Stimulated activated CD8-positive, alpha-beta memory T cell treated with anti-CD3 and anti-CD28 coated beads, Interleukin-12 subunit alpha, Interleukin-12 subunit beta, amount 100 ng/mL, for 4 hours (primary cell): ENCODE measurements around the gene NRN1.

Experiments used
- DNase-seq: peaks from one replicate; pipeline ENCODE4 v3.0.0-alpha.2; 2020; ENCODE audit warnings: low read depth

The NRN1 gene

GRCh38 chr6:6002005-6002847, 4.5 kb downstream of the NRN1 start:
- no peak for DNase-seq

- DNase-seq = no peak
Measured at GRCh38 chr6:6001443-6001842, 5.3 kb downstream of the NRN1 start.

- DNase-seq = no peak
Measured at GRCh38 chr6:5999688-6000608, 6.8 kb downstream of the NRN1 start.

DNA sequence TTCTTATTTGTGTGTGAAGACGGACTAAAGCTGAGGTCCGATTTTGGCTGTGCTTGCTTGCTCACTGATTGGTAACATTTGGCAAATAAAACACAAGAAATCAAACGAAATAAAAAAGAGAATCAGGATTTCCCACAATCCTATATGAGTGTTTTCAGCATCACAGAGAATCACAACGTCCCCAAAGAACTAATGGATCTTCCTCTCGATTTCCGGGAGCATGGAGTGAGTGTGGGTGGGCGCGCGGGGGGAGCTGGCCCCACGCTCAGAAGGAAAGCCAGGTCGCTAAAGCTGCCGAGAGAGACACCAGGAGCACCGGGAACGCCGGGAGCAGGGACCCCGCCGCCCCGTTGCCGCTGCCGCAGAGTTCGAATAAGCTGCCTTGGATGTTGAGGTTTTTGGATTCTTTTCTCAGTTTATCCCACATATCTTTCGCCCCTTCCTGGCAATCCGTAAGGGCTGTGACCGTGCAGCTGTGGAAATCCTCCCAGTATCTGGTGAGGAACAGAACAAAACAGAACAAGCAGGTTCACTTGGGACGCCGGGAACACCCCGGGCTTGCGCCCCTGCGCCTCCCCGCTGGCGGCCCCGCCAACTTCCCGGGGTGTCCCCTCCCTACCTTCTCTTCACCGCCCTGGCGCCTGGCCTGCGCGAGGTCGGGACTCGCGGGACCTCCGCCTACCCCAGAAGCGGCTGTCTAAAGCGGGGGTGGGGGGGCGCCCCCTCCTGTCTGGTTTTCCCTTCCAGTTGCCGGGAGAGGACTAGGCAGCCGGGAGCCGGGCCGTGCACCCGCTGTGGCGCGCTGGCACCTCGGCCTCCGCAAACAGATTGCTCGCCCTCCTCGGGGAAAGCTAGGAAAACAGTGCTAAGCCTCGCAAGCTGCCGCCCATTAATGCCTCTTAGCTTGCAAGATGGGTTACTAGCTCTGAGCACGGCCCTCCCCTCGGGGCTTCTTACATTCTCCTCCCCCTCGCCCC, 7.7 kb downstream of the NRN1 start:
- DNase-seq = no peak

DNA sequence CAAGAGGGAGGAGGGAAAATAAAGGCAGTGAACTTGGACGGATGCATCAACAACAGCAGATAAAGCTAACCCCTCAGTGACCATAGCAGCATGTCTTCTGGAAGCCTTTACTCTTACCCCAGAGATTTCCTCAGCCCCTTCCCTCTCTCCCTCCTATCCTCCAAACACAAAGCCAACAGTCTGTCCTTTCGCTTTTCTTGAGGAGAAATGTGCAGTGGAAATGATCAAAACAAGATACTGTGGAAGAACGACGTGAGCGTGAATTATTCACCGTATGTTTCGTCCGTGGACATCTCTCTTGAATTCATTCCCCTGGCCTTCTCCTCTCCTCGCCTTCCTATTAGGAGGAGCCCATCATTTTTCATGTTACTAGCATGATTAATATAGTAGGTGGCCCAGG, 8.5 kb downstream of the NRN1 start:
- no peak for DNase-seq

DNA sequence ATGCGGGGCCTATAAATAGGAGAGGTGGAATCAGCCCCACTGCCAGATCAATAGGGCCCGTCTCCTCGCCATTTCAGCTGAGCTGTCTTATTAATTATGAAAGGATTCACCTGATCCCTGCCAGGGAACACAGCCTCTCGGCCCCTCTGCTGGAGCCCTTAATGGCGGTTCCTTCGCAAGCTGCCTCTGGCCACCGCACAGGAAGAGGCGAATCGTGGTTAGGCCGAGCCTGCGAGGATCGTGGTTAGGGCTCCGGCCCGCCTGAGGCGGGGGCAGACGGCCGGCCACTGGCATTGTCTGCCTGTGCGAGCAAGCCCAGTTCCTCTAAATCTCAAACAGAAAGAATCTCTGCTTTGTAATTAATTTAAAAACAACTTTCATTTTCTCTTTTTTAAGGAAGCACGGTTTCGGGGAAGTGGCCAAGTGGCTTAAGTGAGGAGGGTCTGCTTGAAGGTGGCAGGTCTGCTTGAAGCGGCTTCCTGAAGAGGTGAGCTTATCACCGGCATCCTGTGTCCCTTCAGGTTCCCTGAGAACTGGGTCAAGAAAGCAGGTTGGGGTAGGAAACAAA, 9.2 kb downstream of the NRN1 start:
- no peak for DNase-seq

DNA sequence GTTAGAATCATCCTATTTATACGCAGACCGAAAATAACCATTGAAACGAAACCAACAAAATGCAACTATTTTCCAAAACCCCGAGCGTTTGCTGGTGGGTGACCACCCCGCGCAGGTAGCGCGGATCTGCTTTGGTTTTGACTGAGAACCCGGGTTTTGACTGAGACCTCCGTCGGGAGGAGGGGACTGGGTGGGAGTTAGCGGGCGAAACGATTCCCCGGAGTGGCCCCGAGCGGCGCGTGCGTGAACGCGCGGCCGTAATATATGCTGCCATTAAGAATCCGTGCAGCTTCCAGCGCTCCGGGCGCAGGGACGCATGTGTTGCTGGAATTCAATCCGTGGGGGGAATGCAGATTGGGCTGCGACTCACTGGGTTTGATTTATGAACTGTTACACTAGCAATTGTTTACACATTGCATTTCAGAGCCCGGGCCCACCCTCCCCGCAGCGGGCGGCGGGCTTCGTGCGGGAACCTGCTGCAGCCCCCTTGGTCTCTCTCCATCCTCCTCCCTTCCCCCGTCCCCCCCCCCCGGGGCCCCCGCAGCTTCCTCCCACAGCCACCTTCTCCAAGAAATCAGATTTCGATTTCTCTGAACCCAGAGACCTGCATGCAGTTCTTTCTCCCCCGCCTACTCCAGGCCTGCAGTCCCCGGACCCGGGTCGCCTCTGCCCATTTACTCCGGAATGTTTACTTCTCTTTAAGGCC, 9.9 kb downstream of the NRN1 start:
- no peak for DNase-seq

GRCh38 chr6:5995949-5996713, 10.6 kb downstream of the NRN1 start:
- DNase-seq = no peak

GRCh38 chr6:5995658-5995948, 11.1 kb downstream of the NRN1 start:
- no peak for DNase-seq

- DNase-seq = no peak
Measured at GRCh38 chr6:5994999-5995657, 11.6 kb downstream of the NRN1 start.

DNA sequence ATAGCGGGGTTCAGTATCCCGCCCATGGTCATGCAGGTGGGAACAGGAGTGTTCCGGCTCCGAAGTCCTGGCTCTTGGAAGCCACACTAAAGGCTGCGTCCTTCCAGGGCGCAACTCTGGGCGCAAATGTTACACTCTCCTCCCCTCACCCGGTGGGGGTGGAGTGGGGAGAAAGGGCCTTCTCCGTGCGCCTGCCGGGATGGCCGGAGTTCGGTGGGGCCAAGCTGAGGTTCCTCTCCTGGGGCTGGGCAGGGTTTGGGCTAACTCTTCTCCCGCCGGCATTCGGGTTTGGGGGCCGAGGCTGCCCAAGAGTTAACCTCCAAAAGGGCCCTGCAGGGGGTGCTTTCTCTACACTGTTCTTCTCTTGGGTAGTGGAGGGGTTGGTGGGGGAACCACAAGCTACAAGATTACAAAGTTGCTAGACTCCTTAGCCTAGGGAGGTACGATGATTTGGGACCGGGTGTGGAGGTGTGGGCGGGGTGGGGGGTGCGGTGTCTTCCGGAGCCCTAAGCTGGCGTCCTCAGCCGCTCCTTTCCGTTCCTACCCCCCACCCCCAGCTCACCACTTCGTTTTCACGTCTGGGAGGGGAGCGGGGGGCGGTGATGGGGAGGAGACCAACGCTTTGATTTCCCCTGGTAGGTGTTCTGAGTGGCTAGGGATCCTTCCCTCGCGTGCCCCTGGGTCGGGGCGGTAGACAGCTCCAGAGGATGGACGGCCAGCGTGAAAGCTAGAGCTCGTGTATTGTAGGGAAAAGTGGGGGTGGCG, 12.3 kb downstream of the NRN1 start:
- DNase-seq = no peak

DNA sequence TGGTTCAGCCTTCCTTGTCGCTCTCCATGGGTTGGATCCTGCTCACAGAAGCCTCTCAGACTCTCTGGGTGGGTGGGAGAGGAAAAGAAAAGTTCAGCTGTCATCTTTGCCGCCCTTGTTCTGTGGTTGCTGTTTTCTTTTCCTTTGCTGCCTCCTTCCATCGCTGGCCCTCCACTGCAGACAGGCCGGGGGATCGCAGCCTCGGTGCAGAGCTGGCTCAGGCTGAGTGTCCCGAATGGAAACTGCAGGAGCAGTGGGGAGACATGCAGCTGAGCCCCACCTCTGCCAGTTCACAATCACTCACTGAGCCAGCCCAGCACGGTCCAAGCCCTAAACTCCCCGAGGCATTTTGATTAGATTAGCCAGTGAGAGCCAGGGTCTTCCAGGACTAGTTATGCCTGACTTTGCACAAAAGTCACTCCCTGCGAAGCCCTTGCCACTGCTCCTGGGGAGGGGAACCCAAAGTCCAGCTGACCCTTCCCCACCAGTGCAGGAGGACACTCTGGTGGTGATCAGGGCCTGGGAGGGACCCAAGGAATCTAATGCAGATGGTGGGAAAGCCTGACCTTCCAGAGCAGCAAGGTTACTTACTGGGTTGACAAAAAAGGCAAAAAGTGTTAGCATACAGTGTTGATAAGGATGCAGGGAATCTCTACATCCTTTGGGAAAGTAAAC, 14.0 kb downstream of the NRN1 start:
- no peak for DNase-seq

DNA sequence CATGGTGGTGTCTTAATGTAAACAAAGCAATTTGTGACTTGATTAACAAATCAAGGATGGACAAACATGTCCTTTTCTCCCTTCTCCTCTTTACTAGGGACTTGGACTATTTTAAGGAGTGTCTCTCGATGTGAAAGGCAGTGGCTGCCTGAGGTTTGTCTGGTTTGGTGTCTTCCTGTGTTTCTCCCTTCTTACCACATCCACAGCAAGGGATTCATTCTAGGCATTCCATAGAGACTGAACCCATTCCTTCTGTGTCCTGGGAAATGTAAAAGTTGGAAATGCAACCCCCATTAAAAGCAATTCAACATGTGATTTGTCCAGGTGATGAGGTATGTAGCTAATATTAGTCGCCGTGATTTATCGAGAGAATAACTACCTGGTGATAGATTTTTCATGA, 15.9 kb downstream of the NRN1 start:
- no peak for DNase-seq

DNA sequence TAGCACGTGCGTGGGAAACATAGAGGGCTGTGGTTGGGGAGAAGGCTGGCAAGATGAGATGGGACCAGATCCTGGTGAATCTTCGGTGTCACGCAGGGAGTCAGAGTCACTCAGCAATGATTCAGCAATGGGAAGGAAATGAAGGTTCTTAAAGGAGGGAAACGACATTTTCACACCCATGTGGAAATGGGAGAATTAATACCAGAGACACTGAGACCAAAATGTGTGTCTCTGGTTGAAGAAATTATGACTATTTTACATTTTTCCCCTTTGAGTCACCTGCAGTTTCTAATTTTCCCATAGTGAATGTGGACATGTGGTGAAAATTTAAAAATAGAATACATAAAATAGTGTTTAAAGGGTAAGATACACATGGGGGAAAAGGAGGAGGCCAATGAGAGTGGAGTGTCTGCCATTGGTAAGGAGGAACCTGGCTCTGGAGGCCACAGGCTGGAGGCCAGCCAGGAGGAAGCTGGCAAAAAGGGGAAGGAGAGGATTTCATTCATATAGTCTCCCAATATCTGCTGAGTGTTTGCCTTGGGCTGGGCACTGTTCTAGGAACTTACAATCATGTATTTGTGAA, 17.5 kb downstream of the NRN1 start:
- DNase-seq = no peak

- DNase-seq = no peak
Measured at GRCh38 chr6:5986861-5987260, 19.9 kb downstream of the NRN1 start.

- no peak for DNase-seq
Measured at GRCh38 chr6:5984150-5985089, 22.3 kb downstream of the NRN1 start.
